ENCODE measurements around the gene FGD3.

- TF ChIP-seq BHLHE40 (IDR thresholded peaks at IDR 0.05; ENCODE audit: borderline replicate concordance) (no peak), NFRKB (IDR thresholded peaks at IDR 0.05) (no peak), ARNT (IDR thresholded peaks at IDR 0.05) (no peak), SP1 (IDR thresholded peaks at IDR 0.05) (no peak), ZNF384 (IDR thresholded peaks at IDR 0.05) (no peak), FOXA1 (IDR thresholded peaks at IDR 0.05) (no peak), TARDBP (IDR thresholded peaks at IDR 0.05) (no peak), FOXK2 (IDR thresholded peaks at IDR 0.05) (no peak), L3MBTL2 (conservative IDR thresholded peaks at IDR 0.05) (no peak), ELF4 (IDR thresholded peaks at IDR 0.05) (no peak)
These were observed 14.4 kb downstream of the FGD3 start for GRCh38 chr9:92961627-92962302.

Measured in HEK293T (cell line).